HepG2 (cell line): ENCODE results near the gene TADA1. TPM values are rescaled to one million over a fixed set of nuclear protein-coding genes. Genes with fewer than 3 reads are reported as not detected.

ENCODE experiments used
- BATF2 ChIP-seq: sonication (generic); formaldehyde crosslinking; IDR thresholded peaks from 2 replicates; pipeline ENCODE4 v1.8.0; 2022; ENCODE audit warnings: mild to moderate bottlenecking, missing genetic modification reagents, moderate library complexity
- BCL6 ChIP-seq: IDR thresholded peaks from 2 replicates; pipeline ENCODE4 v1.6.1; 2016; ENCODE audit warnings: missing genetic modification reagents, missing compliant biosample characterization
- FOSL2 ChIP-seq: sonication (generic); formaldehyde crosslinking; IDR thresholded peaks from 2 replicates; pipeline ENCODE4 v1.4.0; 2020; ENCODE audit warnings: missing genetic modification reagents
- HDAC2 ChIP-seq: sonication (generic); formaldehyde crosslinking; IDR thresholded peaks from 2 replicates; pipeline ENCODE4 v1.4.0; 2020; ENCODE audit warnings: missing genetic modification reagents
- NR3C1 ChIP-seq: sonication (generic); formaldehyde crosslinking; IDR thresholded peaks from 2 replicates; pipeline ENCODE4 v1.4.0; 2020; ENCODE audit warnings: missing genetic modification reagents
- REST ChIP-seq, 2 experiments: IDR thresholded peaks; 2 replicates each; pipeline ENCODE4 v1.6.1; 2011 to 2012; ENCODE audit warnings: low read length in 2 of 2, borderline replicate concordance in 1 of 2, low read depth in 1 of 2, mild to moderate bottlenecking in 1 of 2, moderate library complexity in 1 of 2
- SRSF1 ChIP-seq: fragments of 200-400 bp; formaldehyde crosslinking; optimal IDR thresholded peaks from 2 replicates; pipeline ENCODE3; 2017; ENCODE audit warnings: mild to moderate bottlenecking, low read depth, low read length, moderate library complexity
- TARDBP ChIP-seq: sonication (generic); formaldehyde crosslinking; IDR thresholded peaks from 2 replicates; pipeline ENCODE4 v1.8.0; 2022; ENCODE audit warnings: mild to moderate bottlenecking, missing genetic modification reagents
- TBX3 ChIP-seq: fragments of 450-650 bp; IDR thresholded peaks from 2 replicates; pipeline ENCODE4 v1.6.1; 2017; ENCODE audit warnings: antibody characterized with exemption, mild to moderate bottlenecking, inconsistent platforms, borderline replicate concordance
- TEAD3 ChIP-seq: optimal IDR thresholded peaks from 2 replicates; pipeline ENCODE3; 2016; ENCODE audit warnings: borderline replicate concordance
- THYN1 ChIP-seq: sonication (generic); formaldehyde crosslinking; IDR thresholded peaks from 2 replicates; pipeline ENCODE4 v1.8.1; 2023; ENCODE audit warnings: low read depth, mild to moderate bottlenecking, moderate library complexity, missing genetic modification reagents, borderline replicate concordance
- ZNF253 ChIP-seq: sonication (generic); formaldehyde crosslinking; IDR thresholded peaks from 2 replicates; pipeline ENCODE4 v1.8.0; 2022; ENCODE audit warnings: mild to moderate bottlenecking, missing genetic modification reagents, borderline replicate concordance
- ZNF280D ChIP-seq: sonication (generic); formaldehyde crosslinking; IDR thresholded peaks from 2 replicates; pipeline ENCODE4 v1.5.1; 2020; ENCODE audit warnings: mild to moderate bottlenecking, missing genetic modification reagents
- ZNF562 ChIP-seq: sonication (generic); formaldehyde crosslinking; IDR thresholded peaks from 2 replicates; pipeline ENCODE4 v1.8.0; 2022; ENCODE audit warnings: missing genetic modification reagents, borderline replicate concordance
- ZNF574 ChIP-seq: sonication (generic); formaldehyde crosslinking; IDR thresholded peaks from 2 replicates; pipeline ENCODE4 v1.4.0; 2020; ENCODE audit warnings: missing genetic modification reagents
- ZNF670 ChIP-seq: sonication (generic); formaldehyde crosslinking; IDR thresholded peaks from 2 replicates; pipeline ENCODE4 v1.8.0; 2022; ENCODE audit warnings: mild to moderate bottlenecking, missing genetic modification reagents, borderline replicate concordance
- ZSCAN20 ChIP-seq: sonication (generic); formaldehyde crosslinking; IDR thresholded peaks from 2 replicates; pipeline ENCODE4 v1.4.0; 2020; ENCODE audit warnings: missing genetic modification reagents, mild to moderate bottlenecking, borderline replicate concordance
- polyA plus RNA-seq, 8 experiments: library from polyadenylated mRNA; depleted of rRNA in 3 of 8; stranded (reverse) in 7 of 8; unstranded in 1 of 8; fragments of >200 nt; fragmentation: Illumina TruSeq in 4 of 8; extraction: Trizol in 4 of 8; gene quantifications; 2 replicates each; pipeline versions ENCODE4 v1.2.1 to v1.2.3, GENCODE V29; 2011 to 2016; ENCODE audit warnings: low read depth in 4 of 8, missing spikeins in 1 of 8, mixed read lengths in 1 of 8; ENCODE audit not compliant: insufficient read depth in 1 of 8
- total RNA-seq, 5 experiments: library from RNA; depleted of rRNA; stranded (reverse); fragments of >200 nt; fragmentation: Illumina TruSeq; extraction: Trizol; gene quantifications; 2 replicates each; pipeline ENCODE4 v1.2.3, GENCODE V29; 2016; ENCODE audit warnings: low read depth in 1 of 5
- TF ChIP-seq, protein P1 (sequence below): IDR thresholded peaks from 2 replicates; pipeline ENCODE4 v1.6.1; 2018; ENCODE audit warnings: missing genetic modification reagents, mild to moderate bottlenecking, missing compliant biosample characterization

TADA1 gene
- total and polyA plus RNA-seq, 2 of the 13 experiments (the other 11 are each of a cell fraction or from before 2014, with no cell fraction given): 28.3 to 29.1 TPM

DNA sequence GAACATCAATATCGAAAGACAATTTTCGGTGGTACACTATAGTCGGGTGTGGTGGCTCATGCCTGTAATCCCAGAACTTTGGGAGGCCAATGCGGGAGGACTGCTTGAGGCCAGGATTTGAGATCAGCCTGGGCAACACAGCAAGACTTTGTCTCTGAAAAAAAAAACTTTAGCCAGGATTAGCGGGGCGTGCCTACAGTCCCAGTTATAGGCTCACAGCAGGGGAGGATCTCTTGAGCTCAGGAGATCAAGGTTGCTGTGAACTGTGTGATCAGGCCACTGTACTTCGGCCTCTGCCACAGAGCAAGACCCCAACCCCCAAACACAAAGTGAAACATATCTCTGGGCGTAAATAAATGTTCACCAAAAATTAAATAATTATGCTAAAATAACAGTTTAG is 1.6 kb downstream of the TADA1 start (continued):
- TF ChIP-seq ZNF574 (CRISPR knock-in tag) (peak; percentile 40; the same call in 1 of the 2 replicates), TEAD3 (peak; percentile 40), TARDBP (CRISPR knock-in tag) (peak; percentile 64; the same call in 1 of the 2 replicates), FOSL2 (CRISPR knock-in tag) (0 out of 2 replicates have a peak, but pooled peaks have one; percentile 13), ZNF562 (CRISPR knock-in tag) (no peak), ZNF253 (CRISPR knock-in tag) (no peak), SRSF1 (no peak), TBX3 (no peak), ZNF280D (0 out of 2 replicates have a peak, but pooled peaks have one; percentile 50), BATF2 (CRISPR knock-in tag) (no peak), NR3C1 (CRISPR knock-in tag) (no peak), HDAC2 (CRISPR knock-in tag) (peak; percentile 84), REST (IDR thresholded peaks at IDR 0.05; ENCODE audit: borderline replicate concordance in 1 of 2, low read depth in 1 of 2, low read length in 2 of 2) (0 out of 4 replicates have a peak, but pooled peaks of 1 of the 2 experiments have one; percentile 22), BCL6 (CRISPR knock-in tag) (0 out of 2 replicates have a peak, but pooled peaks have one; percentile 20), ZSCAN20 (CRISPR knock-in tag) (no peak), ZNF670 (CRISPR knock-in tag) (no peak), THYN1 (no peak)
- TF ChIP-seq, protein P1, sequence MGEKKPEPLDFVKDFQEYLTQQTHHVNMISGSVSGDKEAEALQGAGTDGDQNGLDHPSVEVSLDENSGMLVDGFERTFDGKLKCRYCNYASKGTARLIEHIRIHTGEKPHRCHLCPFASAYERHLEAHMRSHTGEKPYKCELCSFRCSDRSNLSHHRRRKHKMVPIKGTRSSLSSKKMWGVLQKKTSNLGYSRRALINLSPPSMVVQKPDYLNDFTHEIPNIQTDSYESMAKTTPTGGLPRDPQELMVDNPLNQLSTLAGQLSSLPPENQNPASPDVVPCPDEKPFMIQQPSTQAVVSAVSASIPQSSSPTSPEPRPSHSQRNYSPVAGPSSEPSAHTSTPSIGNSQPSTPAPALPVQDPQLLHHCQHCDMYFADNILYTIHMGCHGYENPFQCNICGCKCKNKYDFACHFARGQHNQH (CRISPR knock-in tag): peak; percentile 25; the same call in 1 of the 2 replicates
